HepG2 (cell line): ENCODE results near the gene SLC22A7. TPM values are rescaled to one million over a fixed set of nuclear protein-coding genes. Genes with fewer than 3 reads are reported as not detected.

Experiments used
- CBX5 ChIP-seq: sonication (generic); formaldehyde crosslinking; IDR thresholded peaks from 2 replicates; pipeline ENCODE4 v1.4.0; 2020; ENCODE audit warnings: missing genetic modification reagents, borderline replicate concordance
- EZH2 ChIP-seq: conservative IDR thresholded peaks from 2 replicates; pipeline ENCODE4 v1.6.1; 2012; ENCODE audit warnings: mild to moderate bottlenecking, low read depth, low read length, moderate library complexity
- FOSL2 ChIP-seq: sonication (generic); formaldehyde crosslinking; IDR thresholded peaks from 2 replicates; pipeline ENCODE4 v1.4.0; 2020; ENCODE audit warnings: missing genetic modification reagents
- HCFC1 ChIP-seq: fragments of 150-350 bp; IDR thresholded peaks from 2 replicates; pipeline ENCODE4 v1.6.1; 2014; ENCODE audit warnings: low read depth, low read length
- LRRFIP1 ChIP-seq: sonication (generic); formaldehyde crosslinking; conservative IDR thresholded peaks from 2 replicates; pipeline ENCODE4 v1.4.0; 2020; ENCODE audit warnings: missing genetic modification reagents
- NFIC ChIP-seq: IDR thresholded peaks from 2 replicates; pipeline ENCODE4 v1.6.1; 2012; ENCODE audit warnings: mild to moderate bottlenecking, low read length, inconsistent platforms
- SKIL ChIP-seq: sonication (generic); formaldehyde crosslinking; IDR thresholded peaks from 2 replicates; pipeline ENCODE4 v1.8.0; 2022; ENCODE audit warnings: missing genetic modification reagents, mild to moderate bottlenecking, moderate library complexity, borderline replicate concordance
- ZNF282 ChIP-seq: fragments of 450-650 bp; IDR thresholded peaks from 2 replicates; pipeline ENCODE4 v1.6.1; 2018; ENCODE audit not compliant: partially characterized antibody
- ZNF512 ChIP-seq: sonication (generic); formaldehyde crosslinking; IDR thresholded peaks from 2 replicates; pipeline ENCODE4 v1.4.0; 2020; ENCODE audit warnings: mild to moderate bottlenecking, missing genetic modification reagents
- ZXDC ChIP-seq: sonication (generic); formaldehyde crosslinking; IDR thresholded peaks from 2 replicates; pipeline ENCODE4 v1.5.0; 2020; ENCODE audit warnings: mild to moderate bottlenecking, missing genetic modification reagents
- polyA plus RNA-seq, 8 experiments: library from polyadenylated mRNA; depleted of rRNA in 3 of 8; stranded (reverse) in 7 of 8; unstranded in 1 of 8; fragments of >200 nt; fragmentation: Illumina TruSeq in 4 of 8; extraction: Trizol in 4 of 8; gene quantifications; 2 replicates each; pipeline versions ENCODE4 v1.2.1 to v1.2.3, GENCODE V29; 2011 to 2016; ENCODE audit warnings: low read depth in 4 of 8, missing spikeins in 1 of 8, mixed read lengths in 1 of 8; ENCODE audit not compliant: insufficient read depth in 1 of 8
- total RNA-seq, 5 experiments: library from RNA; depleted of rRNA; stranded (reverse); fragments of >200 nt; fragmentation: Illumina TruSeq; extraction: Trizol; gene quantifications; 2 replicates each; pipeline ENCODE4 v1.2.3, GENCODE V29; 2016; ENCODE audit warnings: low read depth in 1 of 5
- TF ChIP-seq, protein P1 (sequence below): sonication (generic); formaldehyde crosslinking; IDR thresholded peaks from 2 replicates; pipeline ENCODE4 v1.4.0; 2020; ENCODE audit warnings: mild to moderate bottlenecking, missing genetic modification reagents

Gene SLC22A7
- total and polyA plus RNA-seq, 2 of the 13 experiments (the other 11 are each of a cell fraction or from before 2014, with no cell fraction given) = 5.3 to 22.6 TPM

DNA sequence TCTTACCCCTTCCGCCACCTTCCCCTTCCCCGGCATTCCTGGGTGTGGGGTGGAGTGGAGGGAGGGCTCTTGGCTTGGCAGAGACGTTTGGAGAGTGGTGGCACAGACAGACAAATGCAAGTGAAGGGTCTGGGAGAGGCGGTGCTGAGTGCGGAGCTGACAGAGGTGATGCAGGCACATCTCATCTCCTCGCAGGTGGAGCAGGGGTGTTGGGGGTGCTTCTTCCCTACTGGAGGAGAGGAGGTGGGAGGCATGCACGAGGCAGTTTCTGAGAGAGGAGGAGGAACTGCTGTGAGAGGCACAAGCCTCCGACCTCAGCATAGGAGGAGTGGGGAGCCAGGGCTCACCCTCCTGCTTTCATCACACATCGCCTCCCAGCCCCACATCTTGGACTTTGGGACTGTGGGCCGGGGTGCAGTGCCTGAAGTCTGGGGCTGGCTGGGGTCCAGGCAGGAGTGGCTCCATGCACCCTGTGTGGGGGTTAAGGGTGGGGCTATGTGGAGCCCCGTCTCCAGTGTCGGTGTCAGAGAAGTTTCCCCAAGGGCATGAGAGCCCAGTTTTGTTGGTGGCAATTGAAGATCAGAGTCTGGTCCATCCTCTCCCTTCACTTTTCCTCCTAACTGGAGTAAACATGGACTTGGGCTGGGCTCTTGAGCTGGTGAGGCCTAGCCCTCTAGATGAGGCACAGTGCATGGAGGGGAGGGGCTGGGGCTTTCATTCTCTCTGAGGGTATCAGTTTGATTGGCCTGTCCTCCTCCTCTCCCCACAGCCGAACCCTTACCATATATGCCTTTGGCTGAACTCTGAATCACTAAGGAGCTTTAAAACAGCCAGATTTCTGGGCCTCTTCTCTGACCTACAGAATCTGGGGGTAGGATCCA lies 20.2 kb upstream of the SLC22A7 start (continued):
- TF ChIP-seq LRRFIP1 (CRISPR knock-in tag) (no peak), ZNF282 (no peak), HCFC1 (no peak), ZXDC (CRISPR knock-in tag) (no peak; the same call in 1 of the 2 replicates), SKIL (peak; percentile 58; the same call in 1 of the 2 replicates), ZNF512 (CRISPR knock-in tag) (no peak), NFIC (no peak), EZH2 (no peak), CBX5 (peak; percentile 14; the same call in 1 of the 2 replicates), FOSL2 (CRISPR knock-in tag) (peak; percentile 39; the same call in 1 of the 2 replicates)
- TF ChIP-seq, protein P1, sequence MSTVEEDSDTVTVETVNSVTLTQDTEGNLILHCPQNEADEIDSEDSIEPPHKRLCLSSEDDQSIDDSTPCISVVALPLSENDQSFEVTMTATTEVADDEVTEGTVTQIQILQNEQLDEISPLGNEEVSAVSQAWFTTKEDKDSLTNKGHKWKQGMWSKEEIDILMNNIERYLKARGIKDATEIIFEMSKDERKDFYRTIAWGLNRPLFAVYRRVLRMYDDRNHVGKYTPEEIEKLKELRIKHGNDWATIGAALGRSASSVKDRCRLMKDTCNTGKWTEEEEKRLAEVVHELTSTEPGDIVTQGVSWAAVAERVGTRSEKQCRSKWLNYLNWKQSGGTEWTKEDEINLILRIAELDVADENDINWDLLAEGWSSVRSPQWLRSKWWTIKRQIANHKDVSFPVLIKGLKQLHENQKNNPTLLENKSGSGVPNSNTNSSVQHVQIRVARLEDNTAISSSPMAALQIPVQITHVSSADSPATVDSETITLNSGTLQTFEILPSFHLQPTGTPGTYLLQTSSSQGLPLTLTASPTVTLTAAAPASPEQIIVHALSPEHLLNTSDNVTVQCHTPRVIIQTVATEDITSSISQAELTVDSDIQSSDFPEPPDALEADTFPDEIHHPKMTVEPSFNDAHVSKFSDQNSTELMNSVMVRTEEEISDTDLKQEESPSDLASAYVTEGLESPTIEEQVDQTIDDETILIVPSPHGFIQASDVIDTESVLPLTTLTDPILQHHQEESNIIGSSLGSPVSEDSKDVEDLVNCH (CRISPR knock-in tag) = no peak
